Fibroblast of peridontal ligament (primary cell): ENCODE data around the gene NAV1.
"Not testable (repeated sequence)": the region's sequence is repeated elsewhere in the genome, so short reads cannot be mapped to it uniquely, and the experiment has no call there.

Experiments used
- DNase-seq: peaks from one replicate; pipeline ENCODE4 v3.0.0-alpha.2; 2010; ENCODE audit errors: extremely low read depth

Gene NAV1

GRCh38 chr1:201565024-201565730 is 26.2 kb downstream of the NAV1 start:
- no peak for DNase-seq

- no peak for DNase-seq
These were observed 27.0 kb downstream of the NAV1 start for GRCh38 chr1:201565771-201566528.

GRCh38 chr1:201566529-201566823 is 27.5 kb downstream of the NAV1 start:
- DNase-seq = no peak

GRCh38 chr1:201566933-201567801 is 28.2 kb downstream of the NAV1 start:
- no peak for DNase-seq

GRCh38 chr1:201568265-201568664 is 29.3 kb downstream of the NAV1 start:
- DNase-seq = no peak

GRCh38 chr1:201568859-201569294 is 29.9 kb downstream of the NAV1 start:
- no peak for DNase-seq

GRCh38 chr1:201570181-201570885 is 31.4 kb downstream of the NAV1 start:
- DNase-seq = no peak

- DNase-seq = no peak
These were observed 32.1 kb downstream of the NAV1 start for GRCh38 chr1:201570886-201571624.

- no peak for DNase-seq
These were observed 34.1 kb downstream of the NAV1 start for GRCh38 chr1:201573030-201573429.

- DNase-seq = no peak
These were observed 35.0 kb downstream of the NAV1 start for GRCh38 chr1:201573923-201574322.

- DNase-seq = no peak
These were observed 37.0 kb downstream of the NAV1 start for GRCh38 chr1:201575912-201576311.

GRCh38 chr1:201576914-201577313 is 38.0 kb downstream of the NAV1 start:
- DNase-seq = no peak

GRCh38 chr1:201578008-201578888 is 39.3 kb downstream of the NAV1 start:
- DNase-seq = peak; percentile 39

- DNase-seq = not testable (repeated sequence)
These were observed 42.4 kb downstream of the NAV1 start for GRCh38 chr1:201581371-201581770.

GRCh38 chr1:201582705-201583442 is 43.9 kb downstream of the NAV1 start:
- DNase-seq = peak; percentile 60

GRCh38 chr1:201583663-201584062 is 44.7 kb downstream of the NAV1 start:
- no peak for DNase-seq

- DNase-seq = peak; percentile 62
These were observed 45.7 kb downstream of the NAV1 start for GRCh38 chr1:201584471-201585092.

- peak; percentile 68 for DNase-seq
These were observed 46.2 kb downstream of the NAV1 start for GRCh38 chr1:201585093-201585483.

- no peak for DNase-seq
These were observed 47.0 kb downstream of the NAV1 start for GRCh38 chr1:201585901-201586300.
